ENCODE data around the gene PILRA.
"Not testable (repeated sequence)": the region's sequence is repeated elsewhere in the genome, so short reads cannot be mapped to it uniquely, and the experiment has no call there.

DNA sequence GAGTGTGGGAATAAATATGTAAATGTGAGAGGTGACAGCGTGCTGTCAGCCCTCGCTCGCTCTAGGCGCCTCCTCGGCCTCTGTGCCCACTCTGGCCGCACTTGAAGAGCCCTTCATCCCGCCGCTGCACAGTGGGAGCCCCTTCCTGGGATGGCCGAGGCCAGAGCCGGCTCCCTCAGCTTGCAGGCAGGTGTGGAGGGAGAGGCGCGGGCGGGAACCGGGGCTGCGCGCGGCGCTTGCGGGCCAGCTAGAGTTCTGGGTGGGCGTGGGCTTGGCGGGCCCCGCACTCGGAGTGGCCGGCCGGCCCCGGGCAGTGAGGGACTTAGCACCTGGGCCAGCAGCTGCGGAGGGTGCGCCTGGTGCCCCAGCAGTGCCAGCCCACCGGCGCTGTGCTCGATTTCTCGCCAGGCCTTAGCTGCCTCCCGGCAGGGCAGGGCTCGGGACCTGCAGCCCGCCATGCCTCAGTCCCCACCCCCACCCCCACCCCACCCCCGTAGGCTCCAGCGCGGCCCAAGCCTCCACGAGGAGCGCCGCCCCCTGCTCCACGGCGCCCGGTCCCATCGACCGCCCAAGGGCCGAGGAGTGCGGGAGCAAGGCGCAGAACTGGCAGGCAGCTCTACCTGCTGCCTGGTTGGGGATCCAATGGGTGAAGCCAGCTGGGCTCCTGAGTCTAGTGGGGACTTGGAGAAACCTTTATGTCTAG, 8.4 kb downstream of the PILRA start:
- TF ChIP-seq, protein P1, sequence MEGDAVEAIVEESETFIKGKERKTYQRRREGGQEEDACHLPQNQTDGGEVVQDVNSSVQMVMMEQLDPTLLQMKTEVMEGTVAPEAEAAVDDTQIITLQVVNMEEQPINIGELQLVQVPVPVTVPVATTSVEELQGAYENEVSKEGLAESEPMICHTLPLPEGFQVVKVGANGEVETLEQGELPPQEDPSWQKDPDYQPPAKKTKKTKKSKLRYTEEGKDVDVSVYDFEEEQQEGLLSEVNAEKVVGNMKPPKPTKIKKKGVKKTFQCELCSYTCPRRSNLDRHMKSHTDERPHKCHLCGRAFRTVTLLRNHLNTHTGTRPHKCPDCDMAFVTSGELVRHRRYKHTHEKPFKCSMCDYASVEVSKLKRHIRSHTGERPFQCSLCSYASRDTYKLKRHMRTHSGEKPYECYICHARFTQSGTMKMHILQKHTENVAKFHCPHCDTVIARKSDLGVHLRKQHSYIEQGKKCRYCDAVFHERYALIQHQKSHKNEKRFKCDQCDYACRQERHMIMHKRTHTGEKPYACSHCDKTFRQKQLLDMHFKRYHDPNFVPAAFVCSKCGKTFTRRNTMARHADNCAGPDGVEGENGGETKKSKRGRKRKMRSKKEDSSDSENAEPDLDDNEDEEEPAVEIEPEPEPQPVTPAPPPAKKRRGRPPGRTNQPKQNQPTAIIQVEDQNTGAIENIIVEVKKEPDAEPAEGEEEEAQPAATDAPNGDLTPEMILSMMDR (IDR thresholded peaks at IDR 0.05) = not testable (repeated sequence)
- TF ChIP-seq POLR2AphosphoS5, POLR2A (IDR thresholded peaks at IDR 0.05): not testable (repeated sequence)

Measured in stomach (tissue), 4 donors.